ENCODE measurements around the gene LRMDA.

The LRMDA gene

GRCh38 chr10:75679536-75679935, 248.1 kb downstream of the LRMDA start:
- H3K4me3 ChIP-seq (ENCODE audit: low read length): no peak overlapping the region

GRCh38 chr10:75681334-75681733, 249.9 kb downstream of the LRMDA start:
- Histone ChIP-seq H3K4me1 (ENCODE audit: low read length) (no peaks in the 10 kb centered on the region), H3K36me3 (replicated peaks; ENCODE audit: low read depth, low read length) (no peaks in the 10 kb centered on the region), H3K9ac (ENCODE audit: low read length) (no peak overlapping the region), H3K27ac (ENCODE audit: low read length) (no peak overlapping the region), H3K79me2 (ENCODE audit: low read length) (no peaks in the 10 kb centered on the region), H2AFZ (ENCODE audit: low read depth, low read length) (no peak overlapping the region), H3K4me3 (ENCODE audit: low read length) (no peak overlapping the region), H3K27me3 (ENCODE audit: low read depth, low read length) (no peaks in the 10 kb centered on the region), H4K20me1 (ENCODE audit: insufficient read depth, low read length) (no peaks in the 10 kb centered on the region), H3K4me2 (ENCODE audit: low read length) (no peak overlapping the region), H3K9me3 (ENCODE audit: insufficient read depth, low read length) (no peaks in the 10 kb centered on the region)
- TF ChIP-seq CTCF (IDR thresholded peaks at IDR 0.05; ENCODE audit: low read depth, low read length) (no peak), EZH2phosphoT487 (IDR thresholded peaks at IDR 0.05; ENCODE audit: low read depth) (no peak)

More at GRCh38 chr10:75679536-75679935, 248.1 kb downstream of the LRMDA start:
- no peaks in the 10 kb centered on the region for H3K36me3 ChIP-seq (replicated peaks; ENCODE audit: low read depth, low read length)
- H3K9ac ChIP-seq (ENCODE audit: low read length): no peak overlapping the region
- TF ChIP-seq EZH2phosphoT487 (IDR thresholded peaks at IDR 0.05; ENCODE audit: low read depth): no peak
- TF ChIP-seq CTCF (IDR thresholded peaks at IDR 0.05; ENCODE audit: low read depth, low read length): no peak
- H3K9me3 ChIP-seq (ENCODE audit: insufficient read depth, low read length): no peaks in the 10 kb centered on the region
- no peaks in the 10 kb centered on the region for H4K20me1 ChIP-seq (ENCODE audit: insufficient read depth, low read length)
- no peaks in the 10 kb centered on the region for H3K4me1 ChIP-seq (ENCODE audit: low read length)
- no peaks in the 10 kb centered on the region for H3K27me3 ChIP-seq (ENCODE audit: low read depth, low read length)
- no peak overlapping the region for H3K4me2 ChIP-seq (ENCODE audit: low read length)
- H3K27ac ChIP-seq (ENCODE audit: low read length): no peak overlapping the region
- no peak overlapping the region for H2AFZ ChIP-seq (ENCODE audit: low read depth, low read length)
- H3K79me2 ChIP-seq (ENCODE audit: low read length): no peaks in the 10 kb centered on the region

GRCh38 chr10:75682649-75683557, 251.5 kb downstream of the LRMDA start:
- Histone ChIP-seq H4K20me1 (ENCODE audit: insufficient read depth, low read length) (no peaks in the 10 kb centered on the region), H3K9me3 (ENCODE audit: insufficient read depth, low read length) (no peaks in the 10 kb centered on the region), H2AFZ (ENCODE audit: low read depth, low read length) (no peak overlapping the region), H3K27ac (ENCODE audit: low read length) (no peak overlapping the region), H3K27me3 (ENCODE audit: low read depth, low read length) (no peaks in the 10 kb centered on the region), H3K4me2 (ENCODE audit: low read length) (no peak overlapping the region), H3K9ac (ENCODE audit: low read length) (no peak overlapping the region), H3K4me1 (ENCODE audit: low read length) (no peaks in the 10 kb centered on the region), H3K4me3 (ENCODE audit: low read length) (no peak overlapping the region), H3K79me2 (ENCODE audit: low read length) (no peaks in the 10 kb centered on the region), H3K36me3 (replicated peaks; ENCODE audit: low read depth, low read length) (no peaks in the 10 kb centered on the region)
- TF ChIP-seq CTCF (IDR thresholded peaks at IDR 0.05; ENCODE audit: low read depth, low read length): no peak
- no peak for TF ChIP-seq EZH2phosphoT487 (IDR thresholded peaks at IDR 0.05; ENCODE audit: low read depth)

- no peaks in the 10 kb centered on the region for H3K27me3 ChIP-seq (ENCODE audit: low read depth, low read length)
- H2AFZ ChIP-seq (ENCODE audit: low read depth, low read length): no peak overlapping the region
- H4K20me1 ChIP-seq (ENCODE audit: insufficient read depth, low read length): no peaks in the 10 kb centered on the region
- H3K4me2 ChIP-seq (ENCODE audit: low read length): no peak overlapping the region
- H3K4me1 ChIP-seq (ENCODE audit: low read length): no peaks in the 10 kb centered on the region
- no peaks in the 10 kb centered on the region for H3K9me3 ChIP-seq (ENCODE audit: insufficient read depth, low read length)
- H3K79me2 ChIP-seq (ENCODE audit: low read length): no peaks in the 10 kb centered on the region
- no peak overlapping the region for H3K4me3 ChIP-seq (ENCODE audit: low read length)
- no peaks in the 10 kb centered on the region for H3K36me3 ChIP-seq (replicated peaks; ENCODE audit: low read depth, low read length)
- no peak for TF ChIP-seq CTCF (IDR thresholded peaks at IDR 0.05; ENCODE audit: low read depth, low read length)
- H3K27ac ChIP-seq (ENCODE audit: low read length): no peak overlapping the region
- H3K9ac ChIP-seq (ENCODE audit: low read length): no peak overlapping the region
Observed at GRCh38 chr10:75685187-75685586, 253.8 kb downstream of the LRMDA start.

Data from OCI-LY3 (cell line).